ENCODE measurements around the gene TMEM213. TPM values are rescaled to one million over a fixed set of nuclear protein-coding genes. Genes with fewer than 3 reads are reported as not detected.

Gene TMEM213
- total RNA-seq, 4 donors from 2014 or later = not detected

- no peak for TF ChIP-seq CTCF (IDR thresholded peaks at IDR 0.05)
- TF ChIP-seq POLR2AphosphoS5 (IDR thresholded peaks at IDR 0.05) = no peak
- no peak for TF ChIP-seq EP300 (IDR thresholded peaks at IDR 0.05; ENCODE audit: low read depth)
- TF ChIP-seq POLR2A (IDR thresholded peaks at IDR 0.05) = no peak
- H3K36me3 ChIP-seq = no peaks in the 10 kb centered on the region
- H3K27me3 ChIP-seq = no peaks in the 10 kb centered on the region
- WGBS, 2 donors (ENCODE audit: low coverage in 1 of 2) = 58 to 66% methylated on average over 6 of the region's 6 CpGs
- intact Hi-C loops (cut with DNase I; ENCODE audit: low total_unique reads) (no loop called here), in situ Hi-C loops (cut with MboI; ENCODE audit: low pct_ligation_motif_present in 1 of 4, low pct_unique_long_range_greater_than_20kb in 1 of 4, low sequenced_read_pairs in 3 of 4) (loop anchor here in 2 of 4 donors (25.0 kb wide), 2 partner anchors 181 to 206 kb away; no protein-coding TSS in a partner anchor)
- DNase-seq = no peak
- H3K27ac ChIP-seq = no peak overlapping the region
- H3K9me3 ChIP-seq = no peaks in the 10 kb centered on the region
- peaks cover 0 to 3% (median 0%) of the 10 kb centered on the region in 4 donors for H3K4me1 ChIP-seq
- no peak overlapping the region for H3K4me3 ChIP-seq
Observed at GRCh38 chr7:138881579-138882188, 83.9 kb downstream of the TMEM213 start.

GRCh38 chr7:138882249-138882648 is 84.5 kb downstream of the TMEM213 start:
- WGBS, 2 donors (ENCODE audit: low coverage in 1 of 2) = 63 to 85% methylated on average over 6 of the region's 6 CpGs
- no peak for TF ChIP-seq POLR2A (IDR thresholded peaks at IDR 0.05)
- TF ChIP-seq CTCF (IDR thresholded peaks at IDR 0.05) = no peak
- no peak for TF ChIP-seq EP300 (IDR thresholded peaks at IDR 0.05; ENCODE audit: low read depth)
- no peak for TF ChIP-seq POLR2AphosphoS5 (IDR thresholded peaks at IDR 0.05)
- in situ Hi-C loops (cut with MboI; ENCODE audit: low pct_ligation_motif_present in 1 of 4, low pct_unique_long_range_greater_than_20kb in 1 of 4, low sequenced_read_pairs in 3 of 4) = loop anchor here in 2 of 4 donors (25.0 kb wide), 2 partner anchors 180 to 205 kb away; no protein-coding TSS in a partner anchor
- H3K4me1 ChIP-seq = peaks cover 0 to 5% (median 0%) of the 10 kb centered on the region in 4 donors
- no peak overlapping the region for H3K4me3 ChIP-seq
- no peaks in the 10 kb centered on the region for H3K27me3 ChIP-seq
- H3K36me3 ChIP-seq = no peaks in the 10 kb centered on the region
- DNase-seq = no peak
- no peaks in the 10 kb centered on the region for H3K9me3 ChIP-seq
- intact Hi-C loops (cut with DNase I; ENCODE audit: low total_unique reads) = no loop called here
- H3K27ac ChIP-seq = no peak overlapping the region

- intact Hi-C loops (cut with DNase I; ENCODE audit: low total_unique reads) = no loop called here
- 85 to 86% methylated on average over 9 to 13 of the region's 13 CpGs for WGBS, 2 donors (ENCODE audit: low coverage in 1 of 2)
Observed at GRCh38 chr7:138885383-138886147, 87.8 kb downstream of the TMEM213 start.

More at GRCh38 chr7:138885383-138886147, 87.8 kb downstream of the TMEM213 start:
- no peaks in the 10 kb centered on the region for H3K36me3 ChIP-seq
- H3K9me3 ChIP-seq = no peaks in the 10 kb centered on the region
- peaks cover 0 to 5% (median 0%) of the 10 kb centered on the region in 4 donors for H3K4me1 ChIP-seq
- in situ Hi-C loops (cut with MboI; ENCODE audit: low pct_ligation_motif_present in 1 of 4, low pct_unique_long_range_greater_than_20kb in 1 of 4, low sequenced_read_pairs in 3 of 4) = loop anchor here in 2 of 4 donors (25.0 kb wide), 2 partner anchors 177 to 202 kb away; no protein-coding TSS in a partner anchor
- no peaks in the 10 kb centered on the region for H3K27me3 ChIP-seq
- TF ChIP-seq POLR2A (IDR thresholded peaks at IDR 0.05) = no peak
- no peak for TF ChIP-seq EP300 (IDR thresholded peaks at IDR 0.05; ENCODE audit: low read depth)
- no peak for TF ChIP-seq CTCF (IDR thresholded peaks at IDR 0.05)
- no peak for TF ChIP-seq POLR2AphosphoS5 (IDR thresholded peaks at IDR 0.05)
- no peak overlapping the region for H3K27ac ChIP-seq
- H3K4me3 ChIP-seq = no peak overlapping the region
- no peak for DNase-seq

Data from transverse colon (tissue), 4 donors.